ENCODE data around the gene CALHM4. TPM values are rescaled to one million over a fixed set of nuclear protein-coding genes. Genes with fewer than 3 reads are reported as not detected.

CALHM4 gene
- total and polyA plus RNA-seq, 2 experiments from 2014 or later = not detected

DNA sequence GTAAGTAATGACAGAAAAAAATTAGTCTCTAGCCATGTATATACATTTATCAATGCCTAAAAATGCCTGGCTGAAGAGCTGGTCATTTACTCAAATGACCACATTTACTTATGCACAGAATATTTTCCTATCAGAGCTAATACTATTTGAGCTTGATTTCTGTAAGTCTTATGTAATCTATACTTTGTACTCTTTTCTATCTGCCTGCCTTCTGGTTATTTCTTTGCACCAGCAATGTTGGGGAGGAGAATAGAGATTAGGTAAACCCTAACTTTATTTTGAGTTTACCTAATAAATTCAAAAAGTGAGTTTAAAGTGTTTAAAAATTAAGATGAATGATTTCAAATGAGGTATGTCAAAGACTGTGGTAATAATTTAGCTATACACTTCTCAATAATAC lies 38.4 kb upstream of the CALHM4 start:
- Mint-ChIP-seq H3K36me3 (ENCODE audit: low read depth) (no peaks in the 10 kb centered on the region), H3K9me3 (no peaks in the 10 kb centered on the region), H3K4me3 (no peak overlapping the region), H3K4me1 (peaks cover 12% of the 10 kb centered on the region; the same call in 2 of the 3 replicates), H3K27ac (no peak overlapping the region), H3K27me3 (ENCODE audit: insufficient read depth, low read depth, poor library complexity) (peaks cover 1% of the 10 kb centered on the region)
- Histone ChIP-seq H3K79me2 (replicated peaks; ENCODE audit: insufficient read depth) (no peaks in the 10 kb centered on the region), H3K27me3 (ENCODE audit: insufficient read depth) (no peaks in the 10 kb centered on the region), H3K4me2 (no peak overlapping the region), H3K9me2 (ENCODE audit: insufficient read depth) (no peaks in the 10 kb centered on the region), H2AFZ (peak overlapping the region; percentile 75; the same call in 1 of the 2 replicates), H3K27ac (ENCODE audit: low read depth) (no peak overlapping the region), H3K4me3 (no peak overlapping the region), H4K20me1 (replicated peaks; ENCODE audit: insufficient read depth) (no peaks in the 10 kb centered on the region), H3K4me1 (ENCODE audit: insufficient read depth) (no peaks in the 10 kb centered on the region), H3F3A (replicated peaks; ENCODE audit: low read depth) (no peaks in the 10 kb centered on the region), H3K36me3 (ENCODE audit: insufficient read depth) (no peaks in the 10 kb centered on the region)
- no peak for TF ChIP-seq EZH2phosphoT487 (IDR thresholded peaks at IDR 0.05; ENCODE audit: unreplicated experiment)
- TF ChIP-seq JUNB (IDR thresholded peaks at IDR 0.05; ENCODE audit: unreplicated experiment) = no peak
- TF ChIP-seq ZNF331 (CRISPR knock-in tag; IDR thresholded peaks at IDR 0.05; ENCODE audit: low read depth) = no peak
- TF ChIP-seq, protein P1, sequence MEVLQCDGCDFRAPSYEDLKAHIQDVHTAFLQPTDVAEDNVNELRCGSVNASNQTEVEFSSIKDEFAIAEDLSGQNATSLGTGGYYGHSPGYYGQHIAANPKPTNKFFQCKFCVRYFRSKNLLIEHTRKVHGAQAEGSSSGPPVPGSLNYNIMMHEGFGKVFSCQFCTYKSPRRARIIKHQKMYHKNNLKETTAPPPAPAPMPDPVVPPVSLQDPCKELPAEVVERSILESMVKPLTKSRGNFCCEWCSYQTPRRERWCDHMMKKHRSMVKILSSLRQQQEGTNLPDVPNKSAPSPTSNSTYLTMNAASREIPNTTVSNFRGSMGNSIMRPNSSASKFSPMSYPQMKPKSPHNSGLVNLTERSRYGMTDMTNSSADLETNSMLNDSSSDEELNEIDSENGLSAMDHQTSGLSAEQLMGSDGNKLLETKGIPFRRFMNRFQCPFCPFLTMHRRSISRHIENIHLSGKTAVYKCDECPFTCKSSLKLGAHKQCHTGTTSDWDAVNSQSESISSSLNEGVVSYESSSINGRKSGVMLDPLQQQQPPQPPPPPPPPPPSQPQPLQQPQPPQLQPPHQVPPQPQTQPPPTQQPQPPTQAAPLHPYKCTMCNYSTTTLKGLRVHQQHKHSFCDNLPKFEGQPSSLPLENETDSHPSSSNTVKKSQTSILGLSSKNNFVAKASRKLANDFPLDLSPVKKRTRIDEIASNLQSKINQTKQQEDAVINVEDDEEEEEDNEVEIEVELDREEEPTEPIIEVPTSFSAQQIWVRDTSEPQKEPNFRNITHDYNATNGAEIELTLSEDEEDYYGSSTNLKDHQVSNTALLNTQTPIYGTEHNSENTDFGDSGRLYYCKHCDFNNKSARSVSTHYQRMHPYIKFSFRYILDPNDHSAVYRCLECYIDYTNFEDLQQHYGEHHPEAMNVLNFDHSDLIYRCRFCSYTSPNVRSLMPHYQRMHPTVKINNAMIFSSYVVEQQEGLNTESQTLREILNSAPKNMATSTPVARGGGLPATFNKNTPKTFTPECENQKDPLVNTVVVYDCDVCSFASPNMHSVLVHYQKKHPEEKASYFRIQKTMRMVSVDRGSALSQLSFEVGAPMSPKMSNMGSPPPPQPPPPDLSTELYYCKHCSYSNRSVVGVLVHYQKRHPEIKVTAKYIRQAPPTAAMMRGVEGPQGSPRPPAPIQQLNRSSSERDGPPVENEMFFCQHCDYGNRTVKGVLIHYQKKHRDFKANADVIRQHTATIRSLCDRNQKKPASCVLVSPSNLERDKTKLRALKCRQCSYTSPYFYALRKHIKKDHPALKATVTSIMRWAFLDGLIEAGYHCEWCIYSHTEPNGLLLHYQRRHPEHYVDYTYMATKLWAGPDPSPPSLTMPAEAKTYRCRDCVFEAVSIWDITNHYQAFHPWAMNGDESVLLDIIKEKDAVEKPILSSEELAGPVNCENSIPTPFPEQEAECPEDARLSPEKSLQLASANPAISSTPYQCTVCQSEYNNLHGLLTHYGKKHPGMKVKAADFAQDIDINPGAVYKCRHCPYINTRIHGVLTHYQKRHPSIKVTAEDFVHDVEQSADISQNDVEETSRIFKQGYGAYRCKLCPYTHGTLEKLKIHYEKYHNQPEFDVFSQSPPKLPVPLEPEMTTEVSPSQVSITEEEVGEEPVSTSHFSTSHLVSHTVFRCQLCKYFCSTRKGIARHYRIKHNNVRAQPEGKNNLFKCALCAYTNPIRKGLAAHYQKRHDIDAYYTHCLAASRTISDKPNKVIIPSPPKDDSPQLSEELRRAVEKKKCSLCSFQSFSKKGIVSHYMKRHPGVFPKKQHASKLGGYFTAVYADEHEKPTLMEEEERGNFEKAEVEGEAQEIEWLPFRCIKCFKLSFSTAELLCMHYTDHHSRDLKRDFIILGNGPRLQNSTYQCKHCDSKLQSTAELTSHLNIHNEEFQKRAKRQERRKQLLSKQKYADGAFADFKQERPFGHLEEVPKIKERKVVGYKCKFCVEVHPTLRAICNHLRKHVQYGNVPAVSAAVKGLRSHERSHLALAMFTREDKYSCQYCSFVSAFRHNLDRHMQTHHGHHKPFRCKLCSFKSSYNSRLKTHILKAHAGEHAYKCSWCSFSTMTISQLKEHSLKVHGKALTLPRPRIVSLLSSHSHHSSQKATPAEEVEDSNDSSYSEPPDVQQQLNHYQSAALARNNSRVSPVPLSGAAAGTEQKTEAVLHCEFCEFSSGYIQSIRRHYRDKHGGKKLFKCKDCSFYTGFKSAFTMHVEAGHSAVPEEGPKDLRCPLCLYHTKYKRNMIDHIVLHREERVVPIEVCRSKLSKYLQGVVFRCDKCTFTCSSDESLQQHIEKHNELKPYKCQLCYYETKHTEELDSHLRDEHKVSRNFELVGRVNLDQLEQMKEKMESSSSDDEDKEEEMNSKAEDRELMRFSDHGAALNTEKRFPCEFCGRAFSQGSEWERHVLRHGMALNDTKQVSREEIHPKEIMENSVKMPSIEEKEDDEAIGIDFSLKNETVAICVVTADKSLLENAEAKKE (CRISPR knock-in tag; IDR thresholded peaks at IDR 0.05) = no peak
- TF ChIP-seq NANOG (IDR thresholded peaks at IDR 0.05; ENCODE audit: borderline replicate concordance) = no peak
- no peak for TF ChIP-seq EZH2 (IDR thresholded peaks at IDR 0.05; ENCODE audit: low read depth, unreplicated experiment)
- no peak for TF ChIP-seq REST (IDR thresholded peaks at IDR 0.05; ENCODE audit: unreplicated experiment)
- no peak for TF ChIP-seq ETS1 (IDR thresholded peaks at IDR 0.05)
- TF ChIP-seq STAT1 (IDR thresholded peaks at IDR 0.05; ENCODE audit: unreplicated experiment) = no peak
- DNase-seq (ENCODE audit: low spot score) = no peak
- ATAC-seq = no peak

All from GM23338 (cell line).